ENCODE data around the gene EFTUD2.

- TF ChIP-seq CTCF (IDR thresholded peaks at IDR 0.05) (no peak), POLR2A (IDR thresholded peaks at IDR 0.05) (no peak)
Observed at GRCh38 chr17:44940317-44940716, 41.1 kb upstream of the EFTUD2 start.
